DMS114 treated with DMSO at 0.1 percent for 48 hours (cell line): ENCODE results near the gene GPHN.
A peak's percentile ranks its signal among the peaks of the same experiment; 100 is the strongest.

Experiments used
- DNase-seq: peaks from one replicate; lab custom pipeline; 2025; ENCODE audit not compliant: unreplicated experiment; lab: John Stamatoyannopoulos, UW

The GPHN gene

GRCh38 chr14:66596241-66596985, 88.5 kb downstream of the GPHN start:
- no peak for DNase-seq

DNA sequence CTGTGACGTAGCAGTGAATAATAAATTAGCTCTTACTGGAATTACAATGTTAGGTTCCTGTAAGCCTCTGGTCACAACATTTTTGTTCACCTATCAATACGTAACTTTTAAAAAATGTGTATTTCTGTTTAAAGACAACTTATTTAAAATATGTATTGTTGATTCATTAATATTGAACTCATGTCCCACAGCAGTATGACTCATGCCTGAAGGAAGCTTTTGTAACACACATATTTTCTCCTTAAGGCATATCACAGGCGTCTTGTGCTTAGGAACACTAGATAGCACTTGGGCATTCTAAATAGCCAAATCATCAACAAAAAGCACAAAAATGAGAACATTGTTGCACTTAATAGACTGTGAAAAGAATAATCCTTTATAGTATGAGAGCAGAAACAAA, 92.5 kb downstream of the GPHN start:
- no peak for DNase-seq

DNA sequence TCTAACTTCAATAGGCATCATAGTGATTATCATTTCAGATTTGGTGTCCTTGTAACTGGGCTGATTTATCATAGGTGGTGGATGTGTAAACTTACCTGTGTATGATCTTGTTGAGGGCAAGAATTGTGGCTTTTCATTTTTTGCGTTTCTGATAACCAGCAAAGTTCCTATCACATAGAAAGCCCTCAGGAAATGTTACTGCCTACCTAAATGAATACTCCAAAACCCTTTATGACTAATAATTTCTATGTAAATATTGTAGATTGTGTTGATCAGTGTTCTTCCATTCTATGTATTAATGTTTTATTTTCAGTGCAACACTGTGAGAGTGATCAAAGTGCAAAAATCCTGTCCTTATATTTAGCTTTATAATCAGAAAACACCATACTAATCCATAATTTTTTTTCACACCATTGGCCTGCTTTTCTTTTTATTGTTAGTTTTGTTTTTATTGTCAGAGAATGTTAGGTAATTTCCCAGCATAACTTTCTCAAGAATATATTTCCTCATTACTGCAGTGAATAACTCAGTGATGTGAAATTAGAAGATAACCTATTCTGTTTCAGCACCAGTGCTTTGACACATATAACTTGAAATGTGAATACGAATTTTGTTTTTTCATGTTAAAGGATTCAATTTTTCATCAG, 94.1 kb downstream of the GPHN start:
- DNase-seq: no peak

DNA sequence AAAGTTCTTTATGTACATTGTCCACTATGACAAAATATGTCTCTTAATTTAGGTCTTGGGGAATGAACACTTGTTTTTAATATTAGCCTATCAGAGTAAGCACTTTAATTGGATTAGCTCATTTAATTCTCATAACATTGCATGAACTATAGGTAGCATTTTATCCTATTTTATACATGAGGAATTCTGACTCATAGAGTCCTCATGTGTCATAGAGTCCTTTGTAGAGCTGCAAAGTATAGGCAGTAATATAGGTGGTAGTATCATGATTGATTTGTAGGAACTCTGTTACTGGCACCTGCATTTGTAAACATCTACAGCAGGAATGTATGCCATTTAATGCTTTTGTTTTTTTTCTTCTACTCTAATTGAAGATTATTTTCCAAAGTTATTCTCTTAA, 96.0 kb downstream of the GPHN start:
- no peak for DNase-seq

GRCh38 chr14:66606826-66607225, 98.9 kb downstream of the GPHN start:
- no peak for DNase-seq

DNA sequence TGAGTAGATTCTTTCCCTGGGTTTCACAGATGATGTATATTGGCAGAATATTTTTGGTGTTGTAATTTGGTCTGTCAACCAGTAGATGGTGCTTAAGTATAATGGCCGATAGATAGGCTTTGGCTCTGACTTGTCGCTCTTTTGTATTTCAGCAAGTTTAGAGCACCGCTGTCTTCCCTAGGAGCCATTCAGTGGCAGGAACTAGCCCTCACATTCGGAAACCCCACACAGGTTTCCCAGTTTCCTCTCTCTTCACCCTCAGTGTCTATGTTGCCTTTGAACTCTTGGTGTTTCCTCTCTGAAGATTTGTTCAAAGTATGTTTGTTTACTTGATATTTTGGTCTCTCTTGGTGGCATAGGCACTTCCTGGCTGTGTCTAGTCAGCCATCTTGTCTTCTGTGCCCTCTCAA, 102.2 kb downstream of the GPHN start:
- DNase-seq: no peak

DNA sequence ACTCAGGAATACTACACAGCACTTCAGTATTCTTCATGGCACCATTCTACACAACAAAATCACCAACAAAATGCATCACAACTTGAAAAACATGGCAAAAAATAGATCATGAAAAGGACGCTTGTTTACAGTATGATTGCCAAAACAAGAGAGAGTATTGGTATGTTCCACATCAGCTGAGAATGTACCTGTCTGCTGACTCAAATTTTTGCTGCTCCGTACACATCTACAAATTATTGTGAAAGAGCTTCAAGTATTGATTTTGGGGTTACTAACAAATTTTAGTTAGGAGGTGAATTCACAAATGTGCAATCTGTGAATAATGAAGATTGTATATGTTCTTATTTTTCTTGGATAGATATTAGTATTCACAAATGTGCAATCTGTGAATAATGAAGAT, 105.4 kb downstream of the GPHN start:
- no peak for DNase-seq

DNA sequence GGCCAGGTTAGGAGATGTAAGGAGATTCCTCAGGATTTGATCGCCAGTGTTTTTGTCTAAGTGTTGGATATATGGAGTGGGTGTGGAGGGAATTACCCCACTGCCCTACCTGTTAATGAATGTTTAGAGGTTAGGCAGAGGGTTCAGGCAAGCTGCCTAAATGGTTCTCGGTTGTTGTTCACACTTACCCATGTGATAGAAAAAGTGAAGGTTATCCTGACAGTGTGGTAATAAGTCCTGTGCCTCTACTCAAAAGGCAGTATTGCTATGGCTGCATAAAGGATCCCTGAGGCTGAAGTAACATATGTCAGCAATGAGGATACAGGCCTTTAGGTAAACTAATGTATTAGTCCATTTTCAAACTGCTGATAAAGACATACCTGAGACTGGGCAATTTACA, 112.0 kb downstream of the GPHN start:
- DNase-seq: no peak

- DNase-seq: no peak
Measured at GRCh38 chr14:66623838-66624237, 115.9 kb downstream of the GPHN start.

- peak; percentile 44 for DNase-seq
Measured at GRCh38 chr14:66624336-66624937, 116.5 kb downstream of the GPHN start.

DNA sequence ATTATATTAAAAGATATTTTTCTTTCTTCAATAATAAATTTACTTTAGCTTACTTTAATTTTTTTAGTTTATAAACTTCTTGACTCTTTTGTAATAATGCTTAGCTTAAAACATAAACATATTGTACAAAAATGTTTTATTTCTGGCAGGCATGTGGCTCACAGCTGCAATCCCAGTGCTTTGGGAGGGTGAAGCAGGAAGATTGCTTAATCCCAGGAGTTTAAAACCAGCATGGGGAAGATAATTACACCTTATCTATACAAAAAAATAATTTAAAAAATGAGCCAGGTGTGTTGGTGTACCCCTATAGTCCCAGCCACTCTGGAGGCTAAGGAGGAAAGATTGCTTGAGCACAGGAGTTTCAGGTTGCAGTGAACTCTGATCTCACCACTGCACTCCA, 120.7 kb downstream of the GPHN start:
- no peak for DNase-seq

- no peak for DNase-seq
Measured at GRCh38 chr14:66629499-66629898, 121.6 kb downstream of the GPHN start.

DNA sequence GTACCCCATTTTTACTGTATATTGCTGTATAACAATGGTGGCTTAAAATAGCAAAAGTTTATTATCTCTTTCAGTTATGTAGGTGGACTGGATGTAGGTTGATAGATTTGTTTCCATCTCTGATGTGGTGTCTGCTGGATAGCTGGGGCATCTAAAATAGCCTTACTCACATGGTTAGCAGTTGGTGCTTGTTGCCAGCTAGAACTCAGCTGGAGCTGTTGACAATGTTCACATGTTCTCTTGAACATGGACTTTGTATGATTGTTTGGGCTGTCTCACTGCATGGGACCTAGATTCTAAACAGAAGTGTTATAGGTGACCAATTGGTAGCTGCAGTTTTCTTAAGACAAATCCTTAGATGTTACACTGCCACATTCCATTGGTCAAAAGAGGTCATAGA, 126.9 kb downstream of the GPHN start:
- DNase-seq: no peak

GRCh38 chr14:66635435-66635834, 127.5 kb downstream of the GPHN start:
- DNase-seq: no peak

- DNase-seq: no peak
Measured at GRCh38 chr14:66636240-66636639, 128.3 kb downstream of the GPHN start.

- DNase-seq: no peak
Measured at GRCh38 chr14:66638689-66639088, 130.7 kb downstream of the GPHN start.

DNA sequence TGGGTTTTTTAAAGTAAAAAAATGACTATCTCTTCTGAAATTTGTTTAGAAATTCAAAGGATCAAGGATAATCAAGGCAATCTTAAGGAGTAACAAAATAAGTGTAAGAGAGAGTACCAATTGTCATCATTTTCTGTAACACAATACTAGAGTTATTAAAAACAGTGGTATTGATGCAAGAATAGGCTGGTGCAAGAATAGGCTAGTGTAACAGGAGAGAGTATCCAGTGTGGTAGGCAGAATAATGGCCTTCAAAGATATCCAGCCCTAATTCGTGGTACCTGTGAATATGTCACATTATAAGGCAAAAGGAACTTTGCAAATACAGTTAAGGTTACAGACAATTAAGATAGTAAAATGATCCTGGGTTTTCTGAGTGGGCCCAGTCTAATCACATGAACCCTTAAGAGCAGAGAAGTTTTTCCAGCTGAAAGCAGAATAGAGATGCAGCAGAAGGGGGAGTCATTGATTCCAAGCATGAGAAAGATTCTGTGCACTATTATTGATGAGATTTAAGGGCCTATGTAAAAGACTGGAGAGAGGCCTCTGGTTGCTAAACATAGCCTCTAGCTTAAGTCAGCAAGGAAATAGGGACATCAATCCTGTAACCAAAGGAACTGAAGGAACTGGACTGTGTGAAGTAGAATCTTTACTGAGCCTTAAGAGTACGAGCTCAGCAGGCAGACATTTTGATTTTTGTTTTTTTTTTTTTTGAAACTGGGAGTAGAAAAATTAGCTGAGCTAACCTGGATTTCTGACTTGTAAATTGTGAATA, 134.1 kb downstream of the GPHN start:
- DNase-seq: no peak

- DNase-seq: no peak
Measured at GRCh38 chr14:66643344-66643743, 135.4 kb downstream of the GPHN start.

DNA sequence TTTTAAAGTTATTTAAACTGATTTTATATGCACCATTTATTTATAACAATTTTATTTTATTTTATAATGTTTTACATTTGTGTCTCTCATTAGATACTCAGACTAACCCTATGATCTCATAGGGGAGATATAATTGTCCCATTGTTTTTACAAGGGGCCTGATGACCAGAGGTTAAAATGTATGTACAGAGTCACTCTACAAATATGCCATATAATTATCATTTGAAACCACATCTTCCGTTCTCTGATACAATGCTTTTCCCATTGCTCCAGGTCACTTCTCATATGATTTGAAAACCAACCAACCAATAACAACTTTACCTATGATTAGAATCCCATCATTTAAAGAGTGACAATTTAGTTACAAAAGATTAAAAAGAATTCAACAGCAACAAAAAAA, 137.8 kb downstream of the GPHN start:
- no peak for DNase-seq

- DNase-seq: no peak
Measured at GRCh38 chr14:66649498-66649897, 141.6 kb downstream of the GPHN start.

DNA sequence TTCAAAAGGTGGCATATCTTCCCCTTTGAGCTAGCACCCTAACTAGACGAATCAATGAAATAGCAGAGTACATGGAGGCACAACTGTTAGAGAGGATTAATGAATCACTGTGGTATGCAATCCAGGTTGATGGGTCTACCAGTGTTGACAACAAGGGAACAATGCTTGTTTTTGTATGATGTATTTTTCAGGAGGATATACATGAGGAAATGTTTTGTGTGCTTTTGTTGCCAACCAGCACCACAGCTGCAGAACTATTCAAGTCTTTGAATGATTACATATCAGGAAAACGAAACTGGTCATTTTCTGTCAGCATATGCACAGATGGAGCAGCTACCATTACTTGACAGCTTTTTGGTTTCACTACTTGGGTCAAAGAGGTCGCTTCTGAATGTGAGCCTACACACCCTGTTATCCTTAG, 142.6 kb downstream of the GPHN start:
- no peak for DNase-seq
